Lung (tissue), 12 donors: ENCODE measurements around the gene TRIM54. TPM values are rescaled to one million over a fixed set of nuclear protein-coding genes. Genes with fewer than 3 reads are reported as not detected.

ENCODE experiments used
- ATAC-seq: fragments of 200-7000 bp; cut with Tn5 transposase; one replicate; pipeline ENCODE4 v1.9.1; 2020; ENCODE audit warnings: moderate number of reproducible peaks; ENCODE audit not compliant: insufficient read depth, low FRiP score
- DNase-seq, 3 donors: peaks; one replicate each; pipeline ENCODE4 v3.0.0-alpha.2; 2013 to 2017
- H3K27ac ChIP-seq, 2 donors: one replicate each; pipeline ENCODE4 v1.5.1; 2013; ENCODE audit warnings: mild to moderate bottlenecking in 2 of 2, moderate library complexity in 2 of 2, control low read depth in 1 of 2, inconsistent platforms in 1 of 2, low read depth in 1 of 2, low read length in 1 of 2
- H3K27me3 ChIP-seq, 3 donors: one replicate each; pipeline ENCODE4 v1.5.1; 2013; ENCODE audit warnings: low read length in 2 of 3; ENCODE audit not compliant: control insufficient read depth in 3 of 3, insufficient read depth in 3 of 3
- H3K36me3 ChIP-seq, 4 donors: one replicate each; pipeline ENCODE4 v1.5.1; 2013; ENCODE audit warnings: low read length in 4 of 4, mild to moderate bottlenecking in 1 of 4, moderate library complexity in 1 of 4; ENCODE audit not compliant: control insufficient read depth in 4 of 4, insufficient read depth in 4 of 4
- H3K4me1 ChIP-seq, 5 donors: one replicate each; pipeline ENCODE4 v1.5.1; 2013; ENCODE audit warnings: low read length in 5 of 5, mild to moderate bottlenecking in 2 of 5, moderate library complexity in 1 of 5; ENCODE audit not compliant: control insufficient read depth in 5 of 5, insufficient read depth in 5 of 5
- H3K4me3 ChIP-seq: one replicate; pipeline ENCODE4 v1.5.1; 2013; ENCODE audit warnings: mild to moderate bottlenecking, control low read depth, moderate library complexity
- H3K9ac ChIP-seq, 2 donors: one replicate each; pipeline ENCODE4 v1.5.1; 2013; ENCODE audit warnings: low read length in 2 of 2, control low read depth in 1 of 2; ENCODE audit not compliant: insufficient read depth in 1 of 2
- H3K9me3 ChIP-seq, 4 donors: one replicate each; pipeline ENCODE4 v1.5.1; 2013; ENCODE audit warnings: low read length in 3 of 4, mild to moderate bottlenecking in 1 of 4, moderate library complexity in 1 of 4; ENCODE audit not compliant: control insufficient read depth in 4 of 4, insufficient read depth in 3 of 4
- CTCF ChIP-seq: IDR thresholded peaks from 2 replicates; pipeline ENCODE4 v1.5.1; 2012; ENCODE audit warnings: mild to moderate bottlenecking; ENCODE audit errors: control extremely low read depth, extremely low read depth
- WGBS, 2 donors: extraction: QIAGEN DNeasy Blood & Tissue Kit; methylation state at CpG; one replicate each; pipeline ENCODE4 v1.1.7; 2013; 5-methylcytosine and 5-hydroxymethylcytosine counted together
- polyA plus RNA-seq, 2 donors: library from polyadenylated mRNA; stranded (reverse); fragments of 200-250 nt; gene quantifications; one replicate each; pipeline ENCODE4 v1.2.1, GENCODE V29; 2013
- total RNA-seq, 2 donors: library from RNA; depleted of rRNA in 1 of 2; stranded (reverse); fragments of >200 nt in 1 of 2; gene quantifications; one replicate each; pipeline ENCODE4 v1.2.1, GENCODE V29; 2014 to 2021
- donor health status: control.
- donor health status: control.
- donor health status: Bipolar disorder and iron deficiency.
- donor health status: healthy.
- donor health status: DM: yes; HTN: yes; CAD: no.

The TRIM54 gene
- total and polyA plus RNA-seq, 4 donors, result 0.09 to 0.48 (median 0.13) TPM

GRCh38 chr2:27243391-27244130, 38.7 kb upstream of the TRIM54 start:
- H3K9ac ChIP-seq, result no peak overlapping the region
- no peak overlapping the region for H3K4me3 ChIP-seq
- no peaks in the 10 kb centered on the region for H3K4me1 ChIP-seq
- 87 to 90% methylated on average over 18 to 19 of the region's 19 CpGs for WGBS, 2 donors
- H3K27ac ChIP-seq, result no peak overlapping the region
- H3K36me3 ChIP-seq, result peaks cover 4 to 52% (median 25%) of the 10 kb centered on the region in 4 donors
- H3K27me3 ChIP-seq, result no peaks in the 10 kb centered on the region
- no peaks in the 10 kb centered on the region for H3K9me3 ChIP-seq
- ATAC-seq, result no peak
- no peak for DNase-seq
- TF ChIP-seq CTCF, result no peak

GRCh38 chr2:27245116-27245515, 37.1 kb upstream of the TRIM54 start:
- H3K27ac ChIP-seq, result no peak overlapping the region
- no peaks in the 10 kb centered on the region for H3K9me3 ChIP-seq
- no peak overlapping the region for H3K9ac ChIP-seq
- WGBS, 2 donors, result 77 to 81% methylated on average over 10 of the region's 10 CpGs
- H3K4me3 ChIP-seq, result no peak overlapping the region
- peaks cover 3 to 40% (median 17%) of the 10 kb centered on the region in 4 donors for H3K36me3 ChIP-seq
- no peaks in the 10 kb centered on the region for H3K27me3 ChIP-seq
- TF ChIP-seq CTCF, result no peak
- DNase-seq, result no peak
- H3K4me1 ChIP-seq, result no peaks in the 10 kb centered on the region
- no peak for ATAC-seq

- no peak overlapping the region for H3K9ac ChIP-seq
- no peak for DNase-seq
These were observed 36.6 kb upstream of the TRIM54 start for GRCh38 chr2:27245626-27246025.

More at GRCh38 chr2:27245626-27246025, 36.6 kb upstream of the TRIM54 start:
- no peak for TF ChIP-seq CTCF
- Histone ChIP-seq H3K4me1 (no peaks in the 10 kb centered on the region), H3K9me3 (no peaks in the 10 kb centered on the region), H3K4me3 (no peak overlapping the region), H3K27me3 (no peaks in the 10 kb centered on the region), H3K27ac (no peak overlapping the region), H3K36me3 (peaks cover 0 to 35% (median 15%) of the 10 kb centered on the region in 4 donors)
- ATAC-seq, result no peak
- 89 to 91% methylated on average over 4 of the region's 4 CpGs for WGBS, 2 donors
